Measurements from ENCODE around the gene TENM4. TPM values are rescaled to one million over a fixed set of nuclear protein-coding genes. Genes with fewer than 3 reads are reported as not detected.

The TENM4 gene
- total RNA-seq, 2 experiments from 2014 or later, result not detected

DNA sequence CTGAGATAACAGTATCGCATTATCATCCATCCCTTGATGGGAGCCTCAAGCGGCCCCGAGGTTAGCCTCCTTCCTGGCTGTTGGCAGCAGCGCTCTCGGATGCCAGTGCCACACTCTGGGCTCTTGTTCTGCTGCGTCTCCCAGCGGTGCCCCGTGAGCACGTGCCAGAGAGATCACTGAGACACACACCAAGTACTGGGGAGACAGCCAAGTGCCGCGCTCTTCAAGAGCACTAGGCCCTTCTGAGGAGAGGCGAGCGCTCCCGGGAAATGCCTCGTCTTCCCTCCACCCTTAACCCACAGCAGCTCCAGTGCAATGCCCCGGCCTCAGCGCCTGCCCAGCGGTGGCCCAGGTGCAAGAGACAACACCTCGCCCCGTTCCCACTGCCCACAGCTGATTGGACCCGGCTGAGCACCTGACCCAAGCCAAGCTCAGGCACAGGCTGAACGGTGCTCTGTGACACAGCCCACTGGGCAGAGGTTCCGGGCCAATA lies 617.9 kb downstream of the TENM4 start:
- ChIA-PET CTCF (ENCODE audit: unreplicated experiment) (no interaction called here), POLR2A (no interaction called here)
- Histone ChIP-seq H3K4me2 (ENCODE audit: low read length) (no peak overlapping the region), H3K27ac (ENCODE audit: low read depth, low read length, poor library complexity, severe bottlenecking) (no peak overlapping the region), H3K9me3 (ENCODE audit: low read length) (no peaks in the 10 kb centered on the region), H3K4me3 (ENCODE audit: low read depth, low read length, poor library complexity, severe bottlenecking) (no peak overlapping the region), H2AFZ (ENCODE audit: low read length) (no peak overlapping the region), H3K36me3 (ENCODE audit: insufficient read depth, low read length) (no peaks in the 10 kb centered on the region), H3K79me2 (ENCODE audit: insufficient read depth, low read depth, low read length) (no peaks in the 10 kb centered on the region), H3K9me2 (ENCODE audit: insufficient read depth, low read length) (no peaks in the 10 kb centered on the region), H4K20me1 (ENCODE audit: insufficient read depth, low read length) (no peaks in the 10 kb centered on the region), H3K4me1 (ENCODE audit: insufficient read depth, low read length, poor library complexity, severe bottlenecking) (no peaks in the 10 kb centered on the region)
- intact Hi-C loops (cut with micrococcal nuclease; ENCODE audit: unreplicated experiment), result no loop called here
- BruUV-seq (replicated peaks), result no TSS peak
- no peak for TF ChIP-seq EZH2phosphoT487 (IDR thresholded peaks at IDR 0.05; ENCODE audit: borderline replicate concordance, low read depth, low read length)
- TF ChIP-seq, protein P1, sequence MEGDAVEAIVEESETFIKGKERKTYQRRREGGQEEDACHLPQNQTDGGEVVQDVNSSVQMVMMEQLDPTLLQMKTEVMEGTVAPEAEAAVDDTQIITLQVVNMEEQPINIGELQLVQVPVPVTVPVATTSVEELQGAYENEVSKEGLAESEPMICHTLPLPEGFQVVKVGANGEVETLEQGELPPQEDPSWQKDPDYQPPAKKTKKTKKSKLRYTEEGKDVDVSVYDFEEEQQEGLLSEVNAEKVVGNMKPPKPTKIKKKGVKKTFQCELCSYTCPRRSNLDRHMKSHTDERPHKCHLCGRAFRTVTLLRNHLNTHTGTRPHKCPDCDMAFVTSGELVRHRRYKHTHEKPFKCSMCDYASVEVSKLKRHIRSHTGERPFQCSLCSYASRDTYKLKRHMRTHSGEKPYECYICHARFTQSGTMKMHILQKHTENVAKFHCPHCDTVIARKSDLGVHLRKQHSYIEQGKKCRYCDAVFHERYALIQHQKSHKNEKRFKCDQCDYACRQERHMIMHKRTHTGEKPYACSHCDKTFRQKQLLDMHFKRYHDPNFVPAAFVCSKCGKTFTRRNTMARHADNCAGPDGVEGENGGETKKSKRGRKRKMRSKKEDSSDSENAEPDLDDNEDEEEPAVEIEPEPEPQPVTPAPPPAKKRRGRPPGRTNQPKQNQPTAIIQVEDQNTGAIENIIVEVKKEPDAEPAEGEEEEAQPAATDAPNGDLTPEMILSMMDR (conservative IDR thresholded peaks at IDR 0.05; ENCODE audit: low read length), result no peak
- no peak for DNase-seq (ENCODE audit: low spot score)

DNA sequence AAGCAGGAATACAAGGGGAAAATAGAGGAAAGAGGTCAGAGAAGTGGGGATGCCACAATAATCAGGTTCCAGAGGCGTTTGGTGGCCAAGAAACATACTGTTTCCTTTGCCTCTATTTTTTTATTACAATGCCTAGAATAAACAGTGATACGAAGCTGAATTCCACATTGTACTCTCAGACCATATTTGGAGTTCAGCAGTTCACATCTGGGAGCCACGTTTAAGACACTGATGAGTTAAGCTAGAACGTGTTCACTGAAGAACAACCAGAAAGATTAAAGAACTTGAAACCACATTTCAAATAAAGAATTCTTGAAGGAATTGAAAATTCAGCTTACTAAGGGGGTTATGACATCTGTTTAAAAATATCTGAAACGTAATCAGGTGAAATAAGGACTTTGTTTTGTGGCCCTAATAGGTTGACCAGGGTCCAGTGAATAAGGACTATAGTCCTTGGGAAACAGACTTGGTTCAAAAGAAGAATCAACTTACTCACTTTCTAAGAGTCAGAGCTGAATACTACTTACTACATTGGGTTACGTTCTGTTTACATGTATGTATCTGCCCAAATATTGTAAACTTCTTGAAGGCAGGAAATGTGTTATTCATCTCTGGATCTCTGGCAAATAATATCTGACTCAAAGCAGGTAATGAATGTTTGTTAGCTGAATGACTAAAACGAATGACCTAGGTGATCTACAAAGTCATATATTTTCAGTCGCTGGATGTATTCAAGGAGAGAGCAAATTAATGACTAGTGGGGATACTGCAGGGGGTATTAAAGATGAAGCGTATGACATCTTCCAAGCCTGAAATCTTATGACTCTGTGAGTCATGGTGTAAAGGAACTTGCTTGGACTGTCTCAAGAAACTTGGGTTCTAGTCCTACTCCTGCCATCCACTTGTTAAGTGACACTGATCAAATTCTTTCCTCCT lies 619.2 kb downstream of the TENM4 start:
- intact Hi-C loops (cut with micrococcal nuclease; ENCODE audit: unreplicated experiment), result no loop called here
- ChIA-PET POLR2A (interaction anchor here (0.5 kb wide), 1 partner anchor 301 kb away, joined by 4 read pairs; no protein-coding TSS in a partner anchor), CTCF (ENCODE audit: unreplicated experiment) (no interaction called here)
- Histone ChIP-seq H4K20me1 (ENCODE audit: insufficient read depth, low read length) (no peaks in the 10 kb centered on the region), H3K27ac (ENCODE audit: low read depth, low read length, poor library complexity, severe bottlenecking) (no peak overlapping the region), H3K79me2 (ENCODE audit: insufficient read depth, low read depth, low read length) (no peaks in the 10 kb centered on the region), H2AFZ (ENCODE audit: low read length) (no peak overlapping the region), H3K9me3 (ENCODE audit: low read length) (no peaks in the 10 kb centered on the region), H3K36me3 (ENCODE audit: insufficient read depth, low read length) (no peaks in the 10 kb centered on the region), H3K4me2 (ENCODE audit: low read length) (no peak overlapping the region), H3K4me1 (ENCODE audit: insufficient read depth, low read length, poor library complexity, severe bottlenecking) (no peaks in the 10 kb centered on the region), H3K9me2 (ENCODE audit: insufficient read depth, low read length) (no peaks in the 10 kb centered on the region), H3K4me3 (ENCODE audit: low read depth, low read length, poor library complexity, severe bottlenecking) (no peak overlapping the region)
- TF ChIP-seq EZH2phosphoT487 (IDR thresholded peaks at IDR 0.05; ENCODE audit: borderline replicate concordance, low read depth, low read length), result no peak
- BruUV-seq (replicated peaks), result no TSS peak
- no peak for DNase-seq (ENCODE audit: low spot score)

GRCh38 chr11:78820741-78821140 lies 620.1 kb downstream of the TENM4 start:
- POLR2A ChIA-PET, result no interaction called here
- no peaks in the 10 kb centered on the region for H3K79me2 ChIP-seq (ENCODE audit: insufficient read depth, low read depth, low read length)
- H4K20me1 ChIP-seq (ENCODE audit: insufficient read depth, low read length), result no peaks in the 10 kb centered on the region
- H3K4me2 ChIP-seq (ENCODE audit: low read length), result no peak overlapping the region
- no peak overlapping the region for H3K27ac ChIP-seq (ENCODE audit: low read depth, low read length, poor library complexity, severe bottlenecking)
- H3K4me1 ChIP-seq (ENCODE audit: insufficient read depth, low read length, poor library complexity, severe bottlenecking), result no peaks in the 10 kb centered on the region
- no peak for DNase-seq (ENCODE audit: low spot score)
- TF ChIP-seq EZH2phosphoT487 (IDR thresholded peaks at IDR 0.05; ENCODE audit: borderline replicate concordance, low read depth, low read length), result no peak
- TF ChIP-seq, protein P1 (conservative IDR thresholded peaks at IDR 0.05; ENCODE audit: low read length), result no peak
- H3K9me3 ChIP-seq (ENCODE audit: low read length), result no peaks in the 10 kb centered on the region
- CTCF ChIA-PET (ENCODE audit: unreplicated experiment), result no interaction called here
- no peak overlapping the region for H3K4me3 ChIP-seq (ENCODE audit: low read depth, low read length, poor library complexity, severe bottlenecking)
- BruUV-seq (replicated peaks), result no TSS peak
- no peak overlapping the region for H2AFZ ChIP-seq (ENCODE audit: low read length)
- intact Hi-C loops (cut with micrococcal nuclease; ENCODE audit: unreplicated experiment), result no loop called here
- no peaks in the 10 kb centered on the region for H3K36me3 ChIP-seq (ENCODE audit: insufficient read depth, low read length)
- no peaks in the 10 kb centered on the region for H3K9me2 ChIP-seq (ENCODE audit: insufficient read depth, low read length)
